Amniotic stem cell (primary cell): ENCODE measurements around the gene ADAMTS18.

Source experiments
- DNase-seq: peaks from one replicate; lab custom pipeline; 2025; lab: John Stamatoyannopoulos, UW

ADAMTS18 gene

DNA sequence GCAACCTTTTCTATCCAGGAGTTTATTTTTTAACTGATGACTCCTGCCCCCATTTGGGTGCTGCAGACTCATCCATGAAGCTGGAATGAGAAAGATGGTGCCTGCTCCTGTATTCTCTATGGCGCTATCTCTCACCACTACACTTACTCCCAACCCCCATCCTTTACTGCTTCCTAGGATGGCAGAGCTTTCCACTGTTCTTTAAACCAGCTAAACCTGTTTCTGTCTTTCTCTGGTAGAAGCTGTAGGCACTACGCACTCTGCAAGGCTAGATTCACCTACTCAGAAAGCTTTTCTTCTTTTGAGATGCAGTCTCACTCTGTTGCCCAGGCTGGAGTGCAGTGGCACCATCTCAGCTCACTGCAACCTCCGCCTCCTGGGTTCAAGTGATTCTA lies 47.0 kb downstream of the ADAMTS18 start:
- DNase-seq, result no peak

DNA sequence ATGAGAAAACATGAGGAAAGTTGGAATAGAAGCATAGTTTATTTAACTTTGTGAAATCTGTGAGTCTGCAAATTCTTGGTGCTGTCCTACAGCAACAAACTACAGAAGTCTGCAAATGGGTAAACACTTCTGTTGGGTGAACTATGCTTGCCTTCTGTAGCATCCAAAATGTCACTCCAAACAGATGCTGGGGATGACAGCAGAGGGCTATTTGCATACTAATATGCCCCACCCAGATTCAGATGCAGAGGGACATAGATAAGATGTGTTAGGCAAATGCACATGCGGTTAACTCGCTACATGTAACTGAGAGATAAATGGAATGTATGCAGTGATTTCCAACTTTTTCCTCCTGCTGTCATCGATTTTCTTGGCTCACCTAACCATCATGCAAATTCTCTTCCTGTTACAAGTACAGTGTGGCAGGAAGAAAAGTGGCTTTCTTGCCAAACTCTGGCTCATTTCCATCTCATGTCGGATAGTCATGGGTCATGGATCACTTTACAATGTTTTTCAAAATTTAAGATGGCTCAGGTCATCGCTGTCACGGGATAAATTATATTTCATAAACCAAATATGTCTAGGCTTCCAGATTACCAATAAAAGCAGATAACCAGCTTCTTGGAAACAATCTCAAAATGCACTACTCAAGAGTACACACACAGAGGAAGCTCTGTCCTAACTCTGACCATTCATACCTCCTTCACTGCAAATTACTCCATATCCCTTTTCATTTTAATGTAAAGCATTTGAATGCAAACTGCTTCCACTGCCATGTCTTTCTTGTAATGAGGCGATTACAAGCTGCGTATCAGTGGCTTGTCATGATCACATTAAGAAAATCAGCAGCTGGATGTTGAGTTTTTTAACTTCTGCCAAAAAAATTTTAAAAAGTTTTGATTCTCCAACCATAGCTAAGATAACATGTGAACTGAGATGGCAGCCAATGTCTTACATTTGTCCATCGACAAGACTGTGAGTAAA lies 47.7 kb downstream of the ADAMTS18 start:
- DNase-seq, result no peak

DNA sequence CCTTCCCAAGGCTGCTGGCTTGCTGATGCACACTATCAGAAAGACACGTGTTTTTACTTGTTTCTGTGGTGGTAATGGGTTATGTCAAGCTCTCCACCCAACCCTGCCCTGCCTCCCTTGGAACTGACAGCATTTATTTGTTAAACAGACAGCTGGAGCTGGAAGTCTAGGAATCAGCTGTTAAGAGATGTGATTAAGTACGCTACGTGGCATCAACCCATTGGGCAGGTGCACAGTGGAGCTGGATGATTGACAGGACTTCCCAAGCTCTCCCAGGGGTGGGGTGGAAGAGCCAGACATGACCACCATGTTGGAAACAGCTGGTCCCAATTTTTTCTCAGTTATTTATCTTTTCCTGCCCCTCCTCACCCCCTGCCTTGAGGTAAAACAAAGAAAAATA lies 49.4 kb downstream of the ADAMTS18 start:
- no peak for DNase-seq

DNA sequence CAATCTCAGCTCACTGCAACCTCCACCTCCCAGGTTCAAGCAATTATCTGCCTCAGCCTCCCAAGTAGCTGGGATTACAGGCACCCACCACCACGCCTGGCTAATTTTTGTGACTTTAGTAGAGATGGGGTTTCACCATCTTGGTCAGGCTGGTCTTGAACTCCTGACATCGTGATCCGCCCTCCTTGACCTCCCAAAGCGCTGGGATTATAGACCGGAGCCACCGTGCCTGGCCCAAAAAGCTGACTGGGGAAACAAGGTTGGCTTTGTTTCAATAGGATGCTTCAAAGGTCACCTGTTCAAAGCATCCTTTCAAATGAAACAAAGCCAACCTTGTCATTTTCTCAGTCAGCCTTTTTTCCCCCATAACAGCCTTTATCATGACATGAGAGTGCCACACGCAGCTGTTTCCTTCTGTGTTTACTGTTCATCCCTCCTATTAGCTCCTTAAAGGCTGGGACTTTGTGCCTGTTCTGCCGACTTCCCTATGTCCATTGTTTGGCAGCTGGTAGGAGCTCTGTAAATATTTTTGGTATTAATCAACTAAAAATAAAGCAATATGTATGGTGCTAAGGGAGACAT lies 51.1 kb downstream of the ADAMTS18 start:
- DNase-seq, result no peak

DNA sequence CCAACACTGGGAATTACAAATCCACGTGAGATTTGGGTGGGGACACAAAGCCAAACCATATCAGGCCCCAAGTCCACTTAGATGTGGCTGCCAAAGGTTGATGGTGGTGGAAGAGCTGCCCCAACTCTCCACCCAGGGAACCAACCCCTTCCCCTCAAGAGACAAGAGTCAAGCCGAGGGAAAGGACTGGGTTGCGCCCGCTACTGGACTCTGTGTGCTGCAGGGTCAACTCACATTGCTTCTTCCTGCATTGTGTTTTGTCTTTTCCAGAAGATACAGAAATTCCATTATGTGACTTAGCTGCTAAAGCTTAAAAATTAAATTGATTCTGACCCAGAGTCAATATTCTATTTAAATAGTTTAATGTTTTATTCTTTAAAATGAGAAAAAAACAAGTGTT lies 58.5 kb downstream of the ADAMTS18 start:
- no peak for DNase-seq

DNA sequence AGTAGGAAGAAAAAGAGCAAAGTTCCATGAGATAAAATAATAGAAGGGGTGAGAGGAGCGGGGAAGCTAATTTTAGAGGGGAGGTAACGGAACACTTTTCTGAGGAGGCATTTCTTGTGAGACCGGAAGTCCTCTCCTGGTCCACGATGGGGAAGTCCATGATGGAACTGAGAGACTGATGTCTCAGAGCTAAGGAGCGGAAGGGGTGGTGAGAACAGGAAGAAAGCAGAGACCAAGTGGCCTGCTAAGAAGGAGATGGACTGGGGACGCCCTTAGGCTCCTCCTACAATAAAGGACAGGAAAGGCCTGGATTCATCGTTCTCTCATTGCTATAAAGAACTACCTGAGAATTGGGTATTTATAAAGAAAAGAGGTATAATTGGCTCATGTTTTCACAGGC lies 59.4 kb downstream of the ADAMTS18 start:
- no peak for DNase-seq

DNA sequence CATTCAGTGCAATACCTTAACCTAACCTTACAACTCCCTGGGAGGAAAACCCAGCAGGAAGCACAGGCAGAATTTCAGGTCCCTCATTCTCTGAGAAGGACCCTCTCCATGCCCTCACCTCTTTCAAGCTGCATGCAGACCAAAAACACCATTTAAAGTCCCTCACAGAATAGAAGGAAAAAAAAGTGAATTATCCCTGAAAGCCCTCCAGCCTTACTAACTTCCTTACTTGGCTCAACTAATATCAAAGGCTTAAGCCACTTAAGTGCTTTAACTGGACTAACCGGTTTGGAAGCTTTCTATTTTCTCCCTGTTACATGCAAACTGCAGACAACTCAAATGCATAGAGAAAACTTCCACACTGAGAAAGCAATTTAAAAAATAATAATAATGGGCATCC lies 60.5 kb downstream of the ADAMTS18 start:
- no peak for DNase-seq

DNA sequence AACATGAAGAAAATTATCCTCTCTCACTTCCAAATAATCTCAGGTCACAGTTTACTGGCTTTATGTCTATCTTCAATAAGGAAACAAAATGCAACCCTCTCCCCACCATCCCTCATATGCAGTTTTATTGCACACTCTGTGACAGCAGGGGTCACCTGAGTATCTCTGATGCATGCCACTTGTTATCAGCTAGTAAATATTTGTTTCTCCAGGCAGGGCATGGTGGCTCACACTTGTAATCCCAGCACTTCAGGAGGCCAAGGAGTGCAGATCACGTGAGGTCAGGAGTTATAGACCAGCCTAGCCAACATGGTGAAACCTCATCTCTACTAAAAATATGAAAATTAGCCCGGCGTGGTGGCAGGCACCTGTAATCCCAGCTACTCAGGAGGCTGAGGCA lies 61.1 kb downstream of the ADAMTS18 start:
- DNase-seq, result no peak

DNA sequence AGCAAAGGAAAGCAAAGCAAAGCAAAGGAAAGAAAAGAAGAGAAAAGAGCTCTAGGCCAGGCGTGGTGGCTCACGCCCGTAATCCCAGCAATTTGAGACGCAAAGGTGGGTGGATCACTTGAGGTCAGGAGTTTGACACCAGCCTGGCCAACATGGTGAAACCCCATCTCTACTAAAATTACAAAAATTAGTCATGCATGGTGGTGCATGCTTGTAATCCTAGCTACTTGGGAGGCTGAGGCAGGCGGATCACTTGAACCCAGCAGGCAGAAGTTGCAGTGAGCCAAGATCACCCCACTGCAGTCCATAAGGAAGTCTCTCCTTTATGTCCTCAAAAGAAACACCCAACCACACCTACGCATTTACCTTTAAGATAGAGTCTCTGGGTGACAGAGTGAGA lies 70.1 kb downstream of the ADAMTS18 start:
- no peak for DNase-seq

DNA sequence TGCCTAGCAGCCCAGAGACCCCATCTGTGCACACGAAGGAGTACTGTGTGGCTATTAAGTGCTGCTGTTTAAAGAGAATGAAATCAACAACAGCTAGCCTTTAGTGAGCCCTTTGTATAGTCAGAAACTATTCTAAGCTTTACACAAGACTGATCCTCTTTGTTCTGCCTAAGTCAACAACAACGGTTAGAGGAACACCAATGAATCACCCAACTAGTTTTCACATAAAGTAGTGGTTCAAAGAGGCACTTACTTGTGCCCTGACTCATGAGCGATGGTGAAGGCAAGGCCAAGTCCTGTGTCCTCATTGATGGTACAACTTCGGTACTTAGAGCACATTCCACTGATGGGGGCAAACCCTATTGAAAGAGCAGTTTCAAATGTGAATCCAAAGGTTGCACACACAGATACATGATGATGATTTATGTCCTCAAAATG lies 75.8 kb downstream of the ADAMTS18 start:
- DNase-seq, result no peak

DNA sequence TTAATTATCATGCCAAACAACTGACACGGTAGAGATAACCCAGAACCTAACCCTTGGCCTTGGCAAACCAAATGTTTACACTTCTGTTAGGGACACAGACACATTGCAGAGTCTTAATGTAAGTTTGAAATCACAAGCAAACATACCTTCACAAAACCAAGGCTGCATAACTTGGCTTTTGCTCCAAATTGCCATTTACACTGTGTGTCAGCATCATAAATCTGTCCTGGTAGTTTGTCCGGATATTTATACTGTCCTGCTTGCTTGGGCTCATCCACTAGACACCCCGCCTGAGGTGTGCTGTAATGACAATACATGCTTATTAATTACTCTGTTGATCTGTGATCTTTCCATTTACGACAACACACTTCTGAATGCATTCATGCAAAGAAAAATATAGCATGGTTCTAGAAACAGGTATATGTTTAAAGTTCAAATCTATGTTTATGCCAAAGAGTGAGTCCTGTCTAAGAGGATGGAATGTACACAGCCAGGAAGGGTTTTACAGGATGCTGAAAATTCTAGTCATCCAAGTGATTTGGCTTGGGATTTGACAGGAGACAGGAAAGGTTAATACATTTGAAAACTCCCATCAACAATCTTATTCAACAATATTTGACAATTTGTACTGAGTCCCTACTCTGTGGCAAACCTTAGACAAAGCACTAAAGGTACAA lies 81.1 kb downstream of the ADAMTS18 start:
- no peak for DNase-seq

DNA sequence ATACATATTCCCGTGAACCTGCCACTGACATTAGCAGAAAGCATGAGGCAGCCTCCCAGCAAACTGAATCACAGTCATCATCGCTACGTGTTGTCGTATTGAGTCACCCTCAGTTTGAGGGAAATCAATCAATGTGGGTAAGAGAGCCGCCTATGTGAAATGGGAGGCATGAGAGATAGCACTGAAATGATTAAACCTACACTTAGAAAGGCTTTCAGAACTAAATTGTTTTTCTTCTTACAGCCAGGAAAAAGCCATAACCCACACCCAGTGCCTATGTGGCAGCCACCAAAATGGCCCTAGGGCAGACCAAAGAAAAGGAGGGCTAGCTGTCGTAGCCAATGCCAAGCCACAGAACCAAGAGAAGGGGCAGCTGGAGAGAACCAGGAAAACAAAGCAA lies 90.5 kb downstream of the ADAMTS18 start:
- DNase-seq, result no peak

DNA sequence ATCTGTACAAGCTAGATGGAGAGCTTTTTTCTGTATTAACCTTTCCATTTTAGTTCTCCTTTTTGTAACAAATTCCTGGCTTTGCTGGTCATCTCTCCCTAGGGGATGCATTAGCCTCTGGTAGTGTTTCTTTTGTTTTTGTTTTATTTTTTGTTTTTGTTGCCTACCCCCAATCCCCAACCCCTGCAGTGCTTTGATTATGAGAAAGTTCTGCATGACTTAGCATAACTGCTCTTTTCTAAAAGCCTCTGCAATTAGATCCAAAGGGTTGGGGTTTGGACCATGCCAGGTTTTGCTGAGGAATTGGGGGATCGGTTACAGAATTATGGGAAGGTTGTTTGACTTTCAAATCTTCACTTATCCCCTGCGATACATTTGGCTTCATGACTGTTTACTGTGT lies 98.2 kb downstream of the ADAMTS18 start:
- DNase-seq, result no peak

DNA sequence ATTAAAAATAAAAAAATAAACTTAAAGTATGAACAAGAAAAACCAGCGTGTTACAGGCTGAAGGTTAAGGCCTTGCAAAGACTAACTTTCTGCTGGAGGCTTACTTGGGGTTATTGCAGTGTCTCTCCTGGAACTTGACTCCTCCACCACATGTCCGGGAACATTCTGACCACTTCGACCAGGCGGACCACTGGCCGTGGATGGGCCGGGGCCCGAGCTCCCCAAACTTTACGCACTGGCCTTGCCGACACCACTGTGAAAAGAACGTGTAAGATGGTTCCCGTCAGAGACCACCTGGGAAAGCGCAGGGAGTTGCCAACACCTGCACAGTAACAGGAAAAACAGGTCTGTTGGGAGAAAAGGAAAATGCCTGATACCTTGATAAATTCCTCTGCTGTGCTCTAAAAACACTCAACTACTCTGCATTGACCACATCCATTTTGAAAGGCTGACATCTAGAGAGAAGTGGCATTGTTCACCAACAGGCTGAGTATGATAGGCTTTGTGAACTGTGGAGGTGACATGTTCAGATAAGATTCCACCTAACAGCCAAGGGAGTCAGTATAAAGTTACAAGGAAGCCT lies 99.1 kb downstream of the ADAMTS18 start:
- no peak for DNase-seq

DNA sequence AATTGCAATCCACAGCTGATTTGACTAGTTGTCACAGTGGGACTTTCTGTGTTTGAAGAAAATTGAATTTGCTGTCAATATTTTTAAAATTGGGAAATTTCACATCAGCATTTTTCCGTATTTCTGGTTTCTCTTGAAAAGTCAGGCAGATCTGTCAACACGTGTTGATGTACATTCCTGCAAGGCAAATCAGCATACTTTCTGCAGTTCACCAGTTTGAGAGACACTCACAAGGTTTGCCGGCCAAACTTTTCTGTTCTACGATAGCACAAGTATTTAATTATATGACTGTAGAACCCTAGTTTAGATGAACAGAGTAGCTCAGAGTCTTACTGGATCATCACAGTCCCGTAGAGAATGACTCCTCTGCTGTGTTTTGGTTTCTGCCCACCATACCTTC lies 102.0 kb downstream of the ADAMTS18 start:
- DNase-seq, result no peak

DNA sequence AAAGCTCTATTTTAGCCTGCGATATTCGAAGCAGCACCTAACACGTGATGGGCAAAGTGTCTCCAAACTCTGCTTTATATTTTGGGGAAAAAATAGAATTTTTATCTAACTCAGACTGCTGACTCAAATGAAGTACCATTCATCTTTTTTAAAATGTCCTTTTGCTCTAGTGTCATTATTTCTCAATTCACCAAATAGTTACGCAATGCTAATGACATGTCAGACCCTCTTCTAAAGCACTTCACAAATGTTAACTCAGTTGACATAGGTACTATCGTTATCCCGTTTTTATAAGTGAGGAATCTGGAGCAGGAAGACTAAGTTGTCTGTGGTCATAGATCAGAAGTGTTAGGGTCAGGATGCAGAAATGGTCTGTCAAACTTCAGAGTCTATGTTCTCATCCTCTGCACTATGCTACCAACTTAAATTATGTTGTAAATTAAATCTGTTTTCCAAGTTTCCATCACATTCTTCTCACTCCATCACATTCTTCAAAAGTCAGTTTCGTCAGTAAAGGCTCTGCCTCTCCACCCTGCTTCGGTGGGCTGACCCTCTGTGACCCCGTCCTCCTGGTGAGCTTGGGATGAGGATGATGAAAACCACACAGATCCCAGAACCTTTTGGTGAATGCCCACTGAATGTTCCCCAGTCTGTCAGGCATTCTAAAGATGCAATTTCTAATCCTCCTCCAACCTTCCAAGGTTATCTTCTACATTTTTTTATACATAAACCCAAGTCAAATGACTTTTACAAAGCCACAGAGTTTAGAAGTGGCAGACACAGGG lies 102.8 kb downstream of the ADAMTS18 start:
- no peak for DNase-seq

DNA sequence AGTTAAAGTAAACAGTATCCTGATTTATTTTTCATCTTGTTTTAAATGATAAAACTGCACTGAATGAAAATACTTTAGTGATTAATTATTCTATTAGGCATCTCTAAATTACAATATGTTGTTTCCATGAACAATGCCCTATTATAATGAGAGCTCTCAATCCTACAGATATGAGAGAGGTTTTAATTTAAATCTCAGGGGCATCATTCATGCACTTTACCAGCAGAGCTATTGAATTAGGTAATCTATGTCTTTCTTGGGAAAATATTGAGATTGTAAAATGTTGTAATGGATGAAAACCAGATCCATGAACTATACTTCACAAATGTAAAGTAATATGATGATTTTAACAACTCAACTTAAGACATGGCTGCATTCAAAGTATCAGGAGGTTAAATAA lies 103.8 kb downstream of the ADAMTS18 start:
- no peak for DNase-seq

DNA sequence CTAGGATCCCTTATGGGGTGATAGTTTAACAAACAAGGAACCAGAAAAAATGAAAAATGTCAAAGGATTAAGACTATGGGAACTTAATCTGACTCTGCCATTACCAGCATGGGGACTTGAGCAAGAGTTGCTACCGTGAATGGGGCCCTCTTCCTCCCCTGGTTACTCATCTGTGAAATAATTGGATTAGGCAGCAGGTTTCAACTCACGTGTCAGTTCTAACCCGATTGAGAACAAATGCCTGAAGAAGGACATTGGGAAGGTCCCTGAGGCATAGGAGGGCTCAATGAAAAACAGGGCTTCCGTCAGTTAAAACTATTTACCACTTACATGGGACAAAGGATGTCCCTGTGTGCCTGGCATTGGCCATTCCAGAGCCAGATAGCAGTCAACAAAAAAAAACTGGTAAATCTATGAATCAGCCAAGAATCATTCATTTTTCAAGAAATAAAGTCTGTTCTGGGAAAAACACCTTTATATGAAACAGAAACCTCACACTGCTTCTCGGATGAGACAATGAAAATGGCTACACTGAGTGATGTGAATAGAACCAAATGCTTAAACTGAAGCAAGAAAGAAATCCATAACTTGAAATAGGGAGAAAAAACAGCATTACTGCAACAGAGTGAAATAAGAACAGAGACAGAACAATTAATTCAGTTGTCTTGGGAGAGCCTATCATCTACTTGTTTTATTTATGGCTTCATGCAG lies 104.3 kb downstream of the ADAMTS18 start:
- DNase-seq, result no peak

DNA sequence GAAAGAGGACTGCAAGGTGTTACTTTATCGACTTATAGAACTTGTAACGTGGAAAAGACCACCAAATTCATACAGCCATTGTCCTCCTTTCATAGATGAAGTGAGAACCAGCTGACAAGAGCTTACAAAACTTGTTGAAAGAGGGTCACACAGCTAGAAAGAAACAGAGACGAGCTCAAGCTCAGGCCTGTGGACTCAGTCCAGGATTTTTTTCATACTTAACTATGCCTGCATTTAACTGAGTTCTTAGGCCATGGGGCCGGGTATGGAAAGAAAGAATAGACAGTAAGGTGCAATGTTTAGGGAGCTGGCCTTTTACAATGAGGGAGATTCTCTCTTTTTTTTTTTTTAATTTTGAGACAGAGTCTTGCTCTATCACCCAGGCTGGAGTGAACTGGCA lies 106.1 kb downstream of the ADAMTS18 start:
- no peak for DNase-seq

DNA sequence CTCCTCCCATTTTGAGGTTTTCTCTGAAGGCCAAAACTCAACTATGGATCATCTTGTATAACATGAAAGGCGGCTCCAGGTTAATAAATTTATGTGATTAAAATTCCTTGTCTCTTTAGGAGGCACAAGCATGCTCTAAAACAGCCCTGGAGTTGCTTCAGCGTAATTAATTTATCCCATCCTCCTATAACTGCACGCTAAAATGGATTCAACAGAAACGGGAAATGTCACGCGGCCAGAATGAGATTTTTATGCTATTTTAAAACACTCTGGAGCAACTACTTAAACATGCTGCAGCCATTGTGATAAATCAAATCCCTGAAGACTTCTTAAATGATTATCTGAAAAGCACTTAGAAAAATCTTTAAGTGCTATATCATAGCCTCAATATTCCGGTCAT lies 106.6 kb downstream of the ADAMTS18 start:
- DNase-seq, result no peak

DNA sequence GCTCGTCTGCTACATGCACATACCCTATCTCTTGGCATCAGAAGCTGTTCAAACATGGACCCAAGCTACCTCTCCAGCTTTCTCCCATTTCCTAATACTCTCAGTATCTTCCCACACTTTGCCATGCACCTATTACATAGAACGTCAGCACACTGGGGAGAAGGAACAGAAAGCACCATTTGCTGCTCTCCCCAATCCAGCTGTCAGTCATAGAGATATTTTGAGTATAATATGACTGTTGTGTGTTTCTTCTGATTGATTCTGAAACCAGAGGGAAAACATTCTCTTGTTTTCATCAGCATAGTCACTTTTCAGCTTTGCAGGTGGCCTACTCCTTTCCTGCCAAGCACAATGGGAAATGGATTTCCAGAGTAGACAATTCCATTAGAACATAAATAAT lies 107.1 kb downstream of the ADAMTS18 start:
- no peak for DNase-seq
